ENCODE results near the gene RARB.
A peak's percentile ranks its signal among the peaks of the same experiment; 100 is the strongest.

Gene RARB

DNA sequence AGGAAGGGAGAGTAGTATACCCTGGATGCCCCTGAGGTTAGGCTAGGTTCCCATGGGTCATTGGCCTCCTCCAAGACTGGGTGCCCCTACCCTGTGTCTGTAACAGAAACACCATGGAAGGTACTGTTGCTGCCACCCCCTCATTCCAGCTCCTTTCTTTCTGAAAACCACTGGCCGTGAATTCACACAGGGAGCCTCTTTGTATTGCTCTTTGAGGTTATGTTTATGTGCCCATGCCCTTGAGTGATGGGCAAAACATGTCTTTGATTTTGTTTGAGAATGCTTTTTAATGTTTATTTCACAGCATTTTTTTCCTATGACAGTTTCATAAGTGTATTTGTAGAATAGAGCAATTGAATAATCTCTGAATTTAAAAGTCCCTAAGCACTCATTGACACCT, 79.7 kb downstream of the RARB start:
- DNase-seq (ENCODE audit: low read depth in 2 of 2) = no peak

DNA sequence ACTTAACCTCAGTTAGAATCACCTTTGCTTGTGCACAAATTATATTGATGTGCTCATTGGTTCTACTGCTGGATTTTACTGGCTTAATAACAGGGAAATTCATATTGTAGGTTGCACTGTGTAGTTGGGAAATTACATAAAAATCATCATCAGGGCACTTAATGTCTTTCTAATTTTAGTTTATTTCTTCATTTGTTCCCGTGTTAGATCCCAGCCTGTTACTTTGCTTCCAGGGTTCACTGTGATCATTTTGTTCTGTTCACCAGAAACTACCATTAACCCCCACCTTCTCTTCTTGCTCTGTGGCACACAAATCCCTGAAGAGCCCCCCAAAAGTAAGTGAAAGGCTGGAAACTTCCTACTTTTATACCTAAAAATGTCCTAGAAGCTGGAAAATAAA, 80.4 kb downstream of the RARB start:
- DNase-seq (ENCODE audit: low read depth in 2 of 2) = no peak

DNA sequence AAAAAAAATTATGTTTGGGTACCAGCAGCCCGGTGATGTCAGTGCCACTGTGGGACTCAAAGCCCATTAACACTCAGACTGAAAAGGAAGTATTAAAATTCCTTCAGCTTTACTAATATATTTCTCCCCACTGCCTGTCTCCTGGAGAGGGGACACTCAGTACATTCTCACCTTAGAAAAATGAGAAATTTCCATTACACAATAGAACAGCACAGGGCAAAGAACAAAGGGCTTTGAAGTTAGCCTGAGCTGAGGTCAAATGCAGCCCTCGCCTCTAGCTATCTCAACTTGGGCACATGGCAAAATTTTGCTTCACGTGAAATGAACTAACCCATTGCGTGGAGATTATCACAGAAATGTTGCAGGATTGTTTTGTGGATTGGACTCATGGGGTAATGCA, 80.8 kb downstream of the RARB start:
- DNase-seq (ENCODE audit: low read depth in 2 of 2) = no peak

DNA sequence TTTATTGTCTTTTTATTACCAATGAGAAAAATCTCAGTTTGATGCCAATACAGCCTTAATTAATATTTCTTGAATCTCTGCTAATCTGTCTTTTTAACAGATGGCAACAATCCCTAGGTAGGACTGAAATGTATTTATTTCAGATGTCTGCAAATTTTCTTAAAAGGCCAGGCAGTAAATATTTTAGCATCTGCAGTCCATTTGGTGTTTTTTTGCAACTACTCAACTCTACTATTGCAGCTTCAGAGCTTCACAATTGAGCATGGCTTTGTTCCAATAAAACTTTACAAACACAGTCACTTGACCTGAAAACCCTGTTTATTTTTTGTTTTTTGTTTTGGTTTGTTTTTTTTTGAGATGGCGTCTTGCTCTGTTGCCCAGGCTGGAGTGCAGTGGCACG, 82.7 kb downstream of the RARB start:
- DNase-seq (ENCODE audit: low read depth in 2 of 2) = no peak

- DNase-seq (ENCODE audit: low read depth in 2 of 2) = no peak
These were observed 84.1 kb downstream of the RARB start for GRCh38 chr3:25511972-25512721.

GRCh38 chr3:25513642-25514266, 85.7 kb downstream of the RARB start:
- no peak for DNase-seq (ENCODE audit: low read depth in 2 of 2)

- no peak for DNase-seq (ENCODE audit: low read depth in 2 of 2)
These were observed 87.1 kb downstream of the RARB start for GRCh38 chr3:25515171-25515570.

DNA sequence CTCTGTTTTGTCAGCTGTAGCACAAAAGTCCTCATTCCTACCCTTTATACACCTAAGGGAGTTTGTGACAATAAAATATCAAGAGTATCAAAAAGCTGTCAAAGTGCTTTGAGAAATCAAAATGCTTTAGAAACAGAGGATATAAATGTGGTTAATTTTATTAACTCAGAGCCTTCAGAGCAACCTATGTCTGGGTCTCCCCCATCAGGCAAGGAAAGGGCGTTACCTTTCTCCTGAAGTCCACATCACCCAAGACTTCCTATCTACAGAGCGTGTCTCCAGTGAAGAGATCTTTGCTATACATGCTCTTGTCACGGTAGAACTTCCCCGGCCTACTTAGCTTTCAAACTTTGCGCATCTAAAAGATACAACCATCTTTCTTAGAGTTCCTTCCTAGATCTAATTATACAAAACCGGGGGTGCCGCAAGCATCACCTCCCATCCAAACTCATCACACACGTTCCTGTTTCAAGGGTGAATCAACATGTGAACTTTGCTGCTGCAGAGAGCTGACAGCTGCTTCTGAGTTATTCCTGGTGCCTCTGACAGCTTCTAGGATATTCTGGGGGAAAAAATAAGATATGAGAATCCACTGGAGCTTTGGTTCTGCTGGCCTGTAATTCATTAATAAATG, 93.0 kb downstream of the RARB start:
- DNase-seq (ENCODE audit: low read depth in 2 of 2) = no peak

- no peak for DNase-seq (ENCODE audit: low read depth in 2 of 2)
These were observed 99.3 kb downstream of the RARB start for GRCh38 chr3:25527336-25527735.

DNA sequence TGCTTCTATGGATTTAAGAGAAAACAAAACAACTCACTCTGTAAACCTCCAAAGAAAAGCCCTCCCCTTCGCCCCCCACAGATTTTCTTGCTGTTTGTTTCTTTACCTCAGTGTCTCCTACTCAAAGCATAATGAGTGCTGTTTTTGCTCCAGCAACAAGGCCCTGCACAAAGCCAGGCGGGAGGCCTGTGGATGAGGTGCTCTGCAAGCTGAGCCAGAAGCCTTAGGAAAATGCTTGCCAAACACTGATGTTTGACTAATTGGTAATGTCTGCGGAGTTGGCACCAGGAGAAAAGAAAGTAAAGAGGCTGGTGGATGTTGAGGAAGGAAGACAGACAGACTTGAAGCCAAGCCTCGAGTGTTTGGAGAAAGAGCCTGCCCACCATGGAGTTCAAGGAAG, 99.7 kb downstream of the RARB start:
- DNase-seq (ENCODE audit: low read depth in 2 of 2) = no peak

DNA sequence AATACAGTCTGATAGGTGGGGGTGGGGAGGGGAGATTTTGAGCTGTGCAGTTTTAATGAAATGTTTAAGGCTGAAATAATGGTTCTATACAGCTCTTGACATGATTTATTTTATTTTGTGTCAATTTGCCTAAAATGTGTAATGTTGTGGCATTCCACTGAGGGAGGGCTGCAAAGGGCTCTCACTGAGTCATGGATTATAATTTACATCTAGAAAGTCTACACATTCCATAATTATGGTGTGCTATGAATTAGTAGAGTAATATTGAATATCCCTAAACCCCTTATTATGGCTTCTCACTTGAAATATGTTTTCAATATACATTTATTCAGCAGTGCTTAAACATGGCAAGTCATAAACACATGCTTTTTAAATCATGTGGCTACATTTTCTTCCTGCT, 103.9 kb downstream of the RARB start:
- no peak for DNase-seq (ENCODE audit: low read depth in 2 of 2)

DNA sequence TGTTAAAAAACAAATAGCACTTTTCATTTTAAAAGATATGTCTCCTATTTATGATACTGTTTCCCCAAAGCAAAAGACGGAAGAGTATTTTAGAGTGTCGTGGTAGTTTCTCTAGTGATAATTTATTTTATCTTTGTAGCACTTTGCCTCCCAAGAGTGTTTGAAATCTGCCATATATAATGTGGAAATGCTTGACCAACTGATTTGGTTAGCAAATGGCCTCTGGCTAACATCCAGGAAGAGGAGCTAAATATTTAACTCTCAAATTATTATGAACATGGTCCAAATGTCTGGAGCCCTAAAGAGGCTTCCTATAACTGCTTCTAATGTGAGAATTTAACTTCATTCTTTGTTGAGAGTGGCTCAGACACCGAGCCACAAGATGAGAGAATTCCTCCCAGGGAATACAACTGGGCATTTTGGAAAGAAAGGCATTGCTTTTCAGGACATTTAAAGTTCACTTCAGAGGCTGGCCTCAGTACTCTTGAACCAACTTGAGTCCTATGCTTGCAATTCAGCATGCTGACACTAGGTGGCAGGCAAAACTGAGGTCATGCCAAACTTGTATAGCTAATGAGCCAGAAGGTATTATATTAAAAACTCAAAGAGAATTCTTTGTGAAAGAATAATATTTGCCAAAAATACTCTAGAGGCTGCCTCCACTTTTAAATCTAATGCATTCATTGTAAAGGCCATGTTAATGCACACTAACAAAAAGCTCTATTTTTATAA, 104.5 kb downstream of the RARB start:
- peak; percentile 3 to 21 for DNase-seq (ENCODE audit: low read depth in 2 of 2)

DNA sequence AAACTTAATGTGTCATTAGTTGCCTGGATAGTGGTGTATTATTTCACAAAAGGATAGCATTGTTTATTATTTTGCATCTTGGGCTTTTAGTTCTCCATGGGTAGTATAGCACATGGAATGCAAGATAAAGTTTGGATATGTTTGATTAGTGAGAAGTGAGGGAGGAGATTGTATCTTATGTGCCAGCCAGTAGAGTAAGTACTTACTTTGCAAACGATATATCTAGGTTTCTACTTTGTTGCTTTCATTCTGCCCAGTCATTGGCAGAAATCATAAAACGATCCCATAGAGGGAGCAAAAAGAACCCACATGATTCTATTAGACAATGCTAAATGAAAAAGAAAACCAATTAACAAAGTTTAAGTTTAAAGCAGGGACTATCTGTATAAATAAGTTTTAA, 105.3 kb downstream of the RARB start:
- no peak for DNase-seq (ENCODE audit: low read depth in 2 of 2)

- DNase-seq (ENCODE audit: low read depth in 2 of 2) = no peak
These were observed 105.9 kb downstream of the RARB start for GRCh38 chr3:25534007-25534406.

DNA sequence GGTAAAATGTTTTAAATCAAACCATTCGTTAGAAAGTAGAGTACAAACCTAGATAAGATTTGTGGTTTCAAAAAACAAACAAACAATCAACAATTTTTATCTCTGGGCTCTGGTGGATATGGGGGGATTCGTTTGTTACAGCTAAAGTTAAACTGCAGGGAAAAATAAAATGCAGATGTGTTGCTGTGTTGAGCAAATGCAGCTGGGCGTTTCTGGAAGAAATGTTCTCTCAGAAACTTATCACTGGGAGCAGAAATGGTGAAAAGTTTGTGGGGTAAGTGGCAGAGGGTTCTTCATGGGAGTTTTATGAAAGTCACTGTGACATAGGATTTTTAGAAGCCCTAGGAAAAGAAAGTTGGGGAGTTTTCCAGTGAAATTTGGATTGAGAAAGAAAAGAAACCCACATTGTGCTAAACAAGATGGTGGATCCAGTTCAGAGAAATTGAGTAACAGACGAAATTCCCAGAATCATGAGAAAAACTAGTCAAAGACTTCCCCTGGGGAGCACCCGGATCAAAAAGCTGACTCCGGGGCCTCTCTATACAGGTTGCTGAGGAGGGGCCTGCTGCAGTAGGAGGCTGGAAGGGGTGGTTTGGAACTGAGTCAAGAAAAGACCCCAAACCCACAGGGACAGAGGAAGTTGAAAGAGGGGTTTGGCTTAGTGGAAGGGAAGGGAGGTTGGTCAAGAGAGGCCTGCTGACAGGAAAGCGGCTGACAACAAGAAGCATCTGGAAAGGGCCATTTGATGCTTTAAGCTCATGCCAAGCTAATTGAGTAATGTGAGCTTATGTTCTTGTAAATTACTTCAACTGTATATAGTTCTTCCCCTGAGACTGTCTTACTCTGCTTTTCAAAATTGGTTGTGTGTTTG, 108.7 kb downstream of the RARB start:
- DNase-seq (ENCODE audit: low read depth in 2 of 2) = no peak

- DNase-seq (ENCODE audit: low read depth in 2 of 2) = no peak
These were observed 109.5 kb downstream of the RARB start for GRCh38 chr3:25537516-25537915.

GRCh38 chr3:25540273-25540672, 112.2 kb downstream of the RARB start:
- DNase-seq (ENCODE audit: low read depth in 2 of 2) = no peak

GRCh38 chr3:25542492-25543039, 114.5 kb downstream of the RARB start:
- DNase-seq (ENCODE audit: low read depth in 2 of 2) = no peak

GRCh38 chr3:25547103-25547502, 119.0 kb downstream of the RARB start:
- DNase-seq (ENCODE audit: low read depth in 2 of 2) = no peak

DNA sequence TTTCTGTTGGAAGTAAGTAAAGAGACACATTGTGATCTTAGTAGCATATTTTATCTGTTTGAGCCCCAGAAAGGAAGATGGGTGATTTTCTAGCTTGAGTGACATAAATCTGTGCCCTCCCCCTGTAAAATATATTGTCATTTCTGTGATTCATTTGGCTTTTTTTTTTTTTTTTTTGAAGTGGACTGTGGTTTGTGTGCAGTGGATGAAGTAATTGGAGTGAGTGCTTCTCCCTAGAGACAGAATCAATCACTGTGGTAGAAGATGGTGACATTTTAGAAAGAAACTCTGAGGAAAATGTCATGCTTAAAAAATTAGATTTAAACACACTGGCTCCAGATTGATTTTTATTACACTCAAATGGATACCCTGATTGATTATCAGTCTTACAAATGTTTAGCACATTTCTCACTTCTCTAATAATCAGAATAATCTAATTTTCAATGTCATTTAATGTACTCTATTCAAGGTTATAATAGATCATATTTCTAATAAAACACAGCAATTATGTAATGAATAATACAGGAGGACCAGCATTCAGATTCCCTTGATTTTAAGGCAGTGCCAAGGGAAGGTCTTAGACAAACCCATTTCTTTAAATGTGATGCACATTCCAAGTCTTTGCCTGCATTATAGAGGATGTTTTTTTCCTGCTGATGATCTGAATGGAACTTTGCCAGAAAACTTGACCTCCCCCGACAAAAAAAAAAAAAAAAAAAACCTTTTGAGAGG, 120.0 kb downstream of the RARB start:
- no peak for DNase-seq (ENCODE audit: low read depth in 2 of 2)

DNA sequence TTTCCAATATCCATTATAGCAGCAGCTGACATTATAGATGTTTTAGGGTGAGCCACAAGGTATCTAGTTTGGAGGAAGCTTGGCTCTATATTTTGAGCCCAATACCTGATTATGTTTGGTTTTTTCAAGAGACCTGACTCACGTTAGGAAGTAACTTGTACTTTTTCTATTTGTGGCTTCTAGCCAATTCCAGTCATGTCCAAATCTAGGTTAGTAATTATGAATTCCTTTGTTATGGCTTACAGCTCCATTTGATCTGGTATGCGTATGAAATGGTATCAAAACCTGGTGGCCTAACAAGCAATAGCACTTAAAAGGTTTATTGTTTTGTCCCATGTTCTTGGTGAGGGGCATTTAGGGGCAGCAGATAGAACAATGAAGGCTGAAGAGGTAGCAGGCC, 120.8 kb downstream of the RARB start:
- DNase-seq (ENCODE audit: low read depth in 2 of 2) = no peak

Data from stimulated activated CD8-positive, alpha-beta memory T cell treated with anti-CD3 and anti-CD28 coated beads, Interleukin-2, amount 100 ng/mL, for 48 hours (primary cell).